ENCODE data around the gene KIAA1958.
A peak's percentile ranks its signal among the peaks of the same experiment; 100 is the strongest.

Gene KIAA1958

DNA sequence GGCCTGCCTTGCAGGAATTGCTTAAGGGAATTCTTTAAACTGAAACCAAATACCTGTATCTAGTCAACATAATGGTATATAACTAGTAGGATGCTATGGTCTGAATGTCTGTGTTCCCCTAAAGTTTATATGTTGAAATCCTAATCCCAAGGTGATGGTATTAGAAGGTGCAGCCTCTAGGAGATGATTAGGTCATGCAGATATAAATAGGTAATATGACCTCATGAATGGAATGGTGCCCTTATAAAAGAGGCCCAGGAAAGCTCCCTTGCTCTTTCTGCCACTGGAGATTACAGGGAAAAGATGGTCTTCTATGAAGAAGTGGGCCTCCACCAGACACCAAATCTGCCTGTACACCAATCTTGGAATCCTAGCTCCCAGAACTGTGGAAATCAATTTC, 7.4 kb upstream of the KIAA1958 start:
- Mint-ChIP-seq H3K4me3 (no peak overlapping the region), H3K27me3 (no peaks in the 10 kb centered on the region), H3K9me3 (peaks cover 4% of the 10 kb centered on the region), H3K27ac (no peak overlapping the region), H3K4me1 (no peaks in the 10 kb centered on the region), H3K36me3 (peaks cover 13% of the 10 kb centered on the region)

DNA sequence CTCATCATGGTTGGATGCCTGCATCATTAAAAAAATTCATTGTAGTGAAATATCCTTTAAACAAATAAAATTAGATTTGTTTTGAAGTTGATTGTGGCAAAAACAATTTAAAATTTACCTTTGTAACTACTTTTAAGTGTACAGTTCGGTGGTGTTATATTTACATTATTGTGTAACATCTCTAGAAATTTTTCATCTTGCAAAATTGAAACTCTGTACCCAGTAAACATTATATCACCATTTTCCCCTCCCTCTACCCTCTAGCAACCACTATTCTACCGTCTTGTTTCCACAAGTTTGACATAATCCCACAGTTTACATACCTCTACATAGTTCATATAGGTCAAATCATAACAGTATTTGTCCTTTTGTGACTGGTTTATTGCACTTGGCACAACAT, 2.0 kb upstream of the KIAA1958 start:
- H3K27ac Mint-ChIP-seq, result no peak overlapping the region
- H3K27me3 Mint-ChIP-seq, result no peaks in the 10 kb centered on the region
- peaks cover 3% of the 10 kb centered on the region for H3K36me3 Mint-ChIP-seq
- no peak overlapping the region for H3K4me3 Mint-ChIP-seq
- peaks cover 32% of the 10 kb centered on the region for H3K4me1 Mint-ChIP-seq
- H3K9me3 Mint-ChIP-seq, result no peaks in the 10 kb centered on the region

DNA sequence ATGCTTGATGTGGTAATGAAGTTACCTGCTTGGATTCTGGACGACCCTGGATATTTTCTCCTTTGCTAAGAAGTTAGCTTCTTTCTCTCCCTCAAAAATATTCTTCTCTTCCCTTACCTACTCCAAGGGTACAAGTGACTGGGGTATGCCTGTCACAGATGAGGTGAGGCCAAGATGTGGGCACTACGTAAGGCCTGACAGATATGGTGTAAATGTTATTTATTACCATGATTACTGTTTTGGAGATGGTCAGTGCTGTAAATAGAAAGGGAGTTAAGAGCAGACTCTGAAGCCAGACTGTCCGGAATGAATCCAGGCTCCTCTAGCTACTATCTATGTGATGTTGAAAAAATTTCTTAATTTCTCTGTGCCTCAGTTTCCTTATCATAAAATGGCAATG, 1.1 kb upstream of the KIAA1958 start:
- Mint-ChIP-seq H3K4me3 (peak overlapping the region; percentile 99), H3K27me3 (no peaks in the 10 kb centered on the region), H3K36me3 (peaks cover 3% of the 10 kb centered on the region), H3K27ac (no peak overlapping the region), H3K9me3 (no peaks in the 10 kb centered on the region), H3K4me1 (peaks cover 41% of the 10 kb centered on the region)

DNA sequence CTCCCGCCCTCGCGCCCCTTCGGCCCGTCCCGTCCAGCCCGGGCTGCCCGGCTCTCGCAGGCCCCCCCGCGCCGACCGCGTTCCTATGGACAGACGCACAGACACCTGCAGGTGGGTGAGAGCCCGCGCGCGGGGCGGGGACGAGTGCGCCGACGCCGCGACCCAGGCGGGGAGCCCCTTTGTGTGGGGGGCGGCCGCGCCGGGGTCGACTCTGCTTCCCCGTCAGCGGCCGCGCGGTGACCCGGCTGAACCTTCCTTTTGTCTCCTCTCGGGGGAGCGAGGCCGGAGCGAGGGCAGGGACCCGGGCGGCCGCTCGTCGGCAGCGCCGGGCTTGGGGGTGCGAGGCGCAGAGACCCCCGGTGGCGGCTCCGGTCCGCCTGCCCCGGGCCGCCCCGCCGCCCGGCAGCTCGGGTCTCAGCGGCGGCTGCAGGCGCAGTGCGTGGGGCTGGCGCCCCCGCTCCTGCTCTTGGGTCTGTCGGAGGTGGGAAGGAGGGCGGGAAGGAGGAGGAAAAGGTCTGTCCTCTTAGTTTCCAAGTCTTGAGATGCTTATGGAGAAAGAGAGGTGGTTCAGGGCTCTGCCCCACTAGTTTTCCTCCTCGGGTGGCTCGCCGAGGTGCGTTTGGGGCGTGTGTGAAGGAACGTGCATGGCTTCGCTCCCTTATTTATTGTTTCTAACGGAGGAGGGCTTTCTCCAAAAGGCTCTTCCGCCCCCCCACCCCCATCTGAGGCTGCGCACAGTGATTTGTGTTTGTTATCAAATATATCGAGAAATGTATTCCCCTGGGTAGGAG, 576 bp downstream of the KIAA1958 start:
- Mint-ChIP-seq H3K4me1 (peaks cover 51% of the 10 kb centered on the region), H3K9me3 (no peaks in the 10 kb centered on the region), H3K27ac (peak overlapping the region; percentile 65), H3K36me3 (peaks cover under 1% of the 10 kb centered on the region), H3K4me3 (peak overlapping the region; percentile 96), H3K27me3 (no peaks in the 10 kb centered on the region)

DNA sequence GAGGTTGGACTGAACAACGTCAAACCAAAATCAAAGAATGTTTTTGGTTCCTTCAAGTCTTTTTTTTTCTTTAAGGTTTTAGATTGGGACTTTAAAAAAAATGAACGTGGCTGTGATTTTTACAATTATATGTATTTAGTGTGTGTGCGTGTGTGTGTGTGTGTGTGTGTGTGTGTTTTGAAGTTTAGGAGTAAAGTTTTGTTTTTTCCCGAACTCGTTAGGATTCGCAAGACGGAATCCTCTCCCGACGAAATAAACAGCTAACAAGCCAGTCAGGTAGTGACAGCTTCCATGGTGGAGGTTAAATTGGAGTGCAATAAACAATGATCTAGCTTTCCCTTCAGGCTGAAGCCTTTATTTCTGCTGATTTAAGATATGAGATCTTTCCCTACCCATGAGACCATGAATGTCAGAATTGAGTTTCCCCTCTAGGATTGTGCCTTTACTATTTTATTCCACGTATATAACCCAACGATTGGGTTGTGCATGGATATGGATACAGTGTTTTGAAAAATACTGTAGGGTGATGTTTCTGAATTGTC, 1.2 kb downstream of the KIAA1958 start:
- Mint-ChIP-seq H3K36me3 (peaks cover 3% of the 10 kb centered on the region), H3K27me3 (no peaks in the 10 kb centered on the region), H3K4me3 (peak overlapping the region; percentile 96), H3K27ac (peak overlapping the region; percentile 65), H3K9me3 (no peaks in the 10 kb centered on the region), H3K4me1 (peaks cover 53% of the 10 kb centered on the region)

DNA sequence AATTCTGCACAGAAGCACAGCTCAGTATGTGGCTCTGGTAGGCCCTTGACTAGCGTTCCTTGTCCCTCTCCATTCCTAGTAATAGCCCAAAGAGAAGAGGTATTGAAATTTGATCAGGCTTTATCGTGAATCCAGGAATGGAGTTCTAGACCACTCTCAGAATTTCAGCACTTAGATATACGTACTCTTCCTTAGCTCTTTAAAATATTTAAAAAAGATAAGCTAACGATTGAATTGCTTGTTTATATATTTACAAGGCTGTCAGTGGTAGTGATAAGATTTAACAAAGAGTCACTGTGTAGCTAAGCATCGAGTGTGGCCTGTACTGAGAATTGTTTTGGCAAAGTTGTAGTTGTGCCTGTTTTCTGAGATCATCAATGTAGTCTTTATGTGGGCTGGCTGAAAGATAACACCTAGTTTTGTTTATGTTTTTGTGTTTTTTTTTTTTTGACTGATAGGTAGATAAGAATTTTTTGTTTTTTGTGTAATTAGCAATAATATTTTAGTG, 2.5 kb downstream of the KIAA1958 start:
- Mint-ChIP-seq H3K27me3 (no peaks in the 10 kb centered on the region), H3K4me3 (no peak overlapping the region), H3K4me1 (peaks cover 53% of the 10 kb centered on the region), H3K9me3 (peaks cover 7% of the 10 kb centered on the region), H3K36me3 (peaks cover 13% of the 10 kb centered on the region), H3K27ac (no peak overlapping the region)

DNA sequence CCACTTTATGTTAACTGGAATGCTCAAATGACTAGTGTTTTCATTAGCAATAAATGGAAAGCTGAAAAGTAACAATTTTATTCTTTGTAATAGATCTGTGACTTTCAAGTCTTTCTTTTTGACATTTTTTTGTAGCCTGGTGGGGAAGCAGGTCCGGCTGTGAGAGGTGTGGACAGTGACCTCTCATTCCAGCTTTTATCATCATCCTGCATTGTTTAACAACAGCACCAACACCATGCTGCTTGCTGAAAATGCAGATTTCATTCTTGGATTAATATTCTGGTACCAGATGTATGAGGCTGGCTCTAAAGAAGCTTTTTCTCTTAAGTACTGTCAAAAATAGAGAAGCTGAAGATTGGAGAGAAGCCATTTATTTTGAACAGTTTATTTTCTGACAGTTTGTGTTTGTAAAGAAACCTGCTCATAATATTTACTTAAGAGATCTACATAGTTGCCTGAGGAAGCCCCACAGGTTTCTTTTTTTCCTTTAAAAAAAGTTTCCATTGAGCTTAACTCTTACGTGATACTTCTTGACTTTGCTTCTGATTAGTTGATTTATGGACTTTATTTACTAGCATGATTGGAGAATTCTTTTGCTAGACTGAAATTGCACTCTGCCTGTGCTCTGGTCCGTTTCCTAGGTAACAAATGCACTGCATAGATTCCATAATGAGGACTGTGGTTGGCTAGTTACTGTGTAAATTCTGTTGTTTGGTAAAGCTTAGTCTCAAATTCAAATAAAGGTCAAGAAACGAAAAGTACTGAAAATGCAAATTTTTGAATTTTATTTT, 3.4 kb downstream of the KIAA1958 start:
- Mint-ChIP-seq H3K27ac (no peak overlapping the region), H3K27me3 (no peaks in the 10 kb centered on the region), H3K9me3 (peaks cover 7% of the 10 kb centered on the region), H3K36me3 (peaks cover 22% of the 10 kb centered on the region), H3K4me3 (no peak overlapping the region), H3K4me1 (peaks cover 53% of the 10 kb centered on the region)

DNA sequence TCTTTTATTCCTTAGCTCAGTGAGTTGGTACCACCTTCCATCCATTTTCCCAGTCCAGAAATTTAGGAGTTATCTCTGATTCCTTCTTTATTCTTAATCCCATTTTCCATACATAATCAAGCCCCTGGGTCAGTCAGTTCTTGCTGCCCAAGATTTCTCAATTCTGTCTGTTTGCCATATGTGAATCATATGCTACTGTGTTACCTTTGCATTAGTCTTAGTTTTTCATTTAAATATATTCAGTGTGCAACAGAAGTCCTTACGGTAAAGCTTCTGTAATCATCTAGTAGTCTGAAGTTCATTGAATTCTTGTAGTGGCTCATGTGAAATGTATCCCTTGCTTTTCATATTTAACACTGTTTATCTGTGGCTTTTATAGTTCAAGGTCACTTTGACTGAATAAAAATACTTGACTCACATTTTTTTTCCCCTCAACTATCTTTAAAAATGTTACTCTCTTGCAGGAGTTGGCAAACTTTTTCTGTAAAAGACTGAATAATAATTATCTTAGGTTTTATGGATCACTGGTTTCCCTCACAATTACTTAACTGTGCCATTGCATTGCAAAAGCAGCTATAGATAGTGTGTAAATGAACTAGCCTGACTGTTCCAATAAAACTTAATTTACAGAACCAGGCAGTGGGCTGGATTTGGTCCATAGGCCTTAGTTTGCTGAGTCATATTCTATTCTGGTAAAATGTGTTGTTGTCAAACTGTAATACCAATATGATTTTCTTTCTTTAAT, 6.9 kb downstream of the KIAA1958 start:
- Mint-ChIP-seq H3K36me3 (peaks cover 29% of the 10 kb centered on the region), H3K27me3 (no peaks in the 10 kb centered on the region), H3K4me1 (peaks cover 33% of the 10 kb centered on the region), H3K27ac (no peak overlapping the region), H3K9me3 (peaks cover 7% of the 10 kb centered on the region), H3K4me3 (no peak overlapping the region)

DNA sequence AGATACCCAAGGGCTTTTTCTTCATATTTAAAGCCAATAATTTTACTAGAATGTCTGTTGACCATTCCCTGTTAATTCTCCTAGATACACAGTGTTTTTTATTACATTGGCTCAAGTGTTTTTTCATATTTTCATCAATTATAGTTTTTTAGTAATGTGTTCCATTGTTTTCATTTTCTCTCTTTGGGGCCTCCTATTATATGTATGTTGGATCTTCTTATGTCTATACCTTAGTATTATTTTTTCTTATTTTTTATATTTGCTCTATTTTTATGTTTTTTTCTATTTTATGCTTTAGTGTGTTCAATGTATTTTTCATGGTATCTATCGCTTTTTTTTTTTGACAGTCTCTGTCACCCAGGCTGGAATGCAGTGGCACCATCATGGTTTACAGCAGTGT, 7.5 kb downstream of the KIAA1958 start:
- Mint-ChIP-seq H3K27me3 (no peaks in the 10 kb centered on the region), H3K36me3 (peaks cover 33% of the 10 kb centered on the region), H3K4me3 (no peak overlapping the region), H3K9me3 (peaks cover 11% of the 10 kb centered on the region), H3K4me1 (peaks cover 28% of the 10 kb centered on the region), H3K27ac (no peak overlapping the region)

DNA sequence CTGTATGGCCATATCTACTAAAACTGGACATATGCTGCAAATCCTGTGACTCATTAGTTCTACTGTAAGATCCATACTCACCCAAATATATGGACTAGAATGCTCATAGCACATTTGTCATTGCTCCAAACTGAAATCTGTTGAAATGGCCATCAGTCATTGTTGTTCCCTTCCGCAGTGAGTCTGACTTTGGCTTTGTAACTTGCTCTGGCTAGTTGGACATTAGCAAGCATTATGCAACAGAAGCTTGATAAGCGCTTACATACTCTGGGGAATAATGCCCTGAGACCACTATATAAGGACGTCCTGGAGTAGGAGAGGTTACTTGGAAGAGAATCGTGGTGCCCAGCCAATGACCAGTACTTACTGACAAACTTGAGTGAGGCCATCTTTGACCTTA, 9.0 kb downstream of the KIAA1958 start:
- H3K4me3 Mint-ChIP-seq, result no peak overlapping the region
- peaks cover 17% of the 10 kb centered on the region for H3K4me1 Mint-ChIP-seq
- no peaks in the 10 kb centered on the region for H3K27me3 Mint-ChIP-seq
- no peak overlapping the region for H3K27ac Mint-ChIP-seq
- H3K36me3 Mint-ChIP-seq, result peaks cover 33% of the 10 kb centered on the region
- H3K9me3 Mint-ChIP-seq, result peaks cover 11% of the 10 kb centered on the region

DNA sequence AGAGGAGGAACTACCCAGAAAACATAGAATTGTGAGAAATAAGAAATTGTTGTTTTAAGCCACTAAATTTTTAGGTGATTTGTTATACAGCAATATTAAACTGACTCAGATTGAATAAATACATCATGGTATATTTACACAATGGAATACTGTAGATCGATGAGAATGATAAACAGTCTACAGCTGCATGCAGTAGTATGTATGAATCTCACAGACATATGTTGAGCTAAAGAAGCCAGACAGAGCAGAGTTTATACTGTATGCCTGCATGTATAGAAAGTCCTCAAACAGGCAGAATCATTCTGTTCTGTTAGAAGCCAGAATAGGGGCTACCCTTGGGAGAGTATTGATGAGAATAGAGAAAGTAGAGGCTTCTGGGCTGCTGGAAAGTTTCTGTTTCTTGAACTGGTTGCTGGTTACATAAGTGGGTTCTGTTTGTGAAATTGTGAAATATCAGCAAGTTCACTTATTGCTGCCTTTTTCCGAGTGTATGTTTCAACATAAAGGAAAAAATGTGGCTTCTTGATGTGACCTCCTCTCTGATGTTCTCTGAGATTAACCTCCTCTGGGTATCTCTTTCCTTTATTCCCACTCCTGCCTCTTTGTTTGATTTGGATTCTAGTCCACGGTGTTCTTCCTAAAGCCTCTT, 9.6 kb downstream of the KIAA1958 start:
- Mint-ChIP-seq H3K9me3 (peaks cover 11% of the 10 kb centered on the region), H3K4me1 (peaks cover 11% of the 10 kb centered on the region), H3K36me3 (peaks cover 33% of the 10 kb centered on the region), H3K27me3 (no peaks in the 10 kb centered on the region), H3K27ac (no peak overlapping the region), H3K4me3 (no peak overlapping the region)

DNA sequence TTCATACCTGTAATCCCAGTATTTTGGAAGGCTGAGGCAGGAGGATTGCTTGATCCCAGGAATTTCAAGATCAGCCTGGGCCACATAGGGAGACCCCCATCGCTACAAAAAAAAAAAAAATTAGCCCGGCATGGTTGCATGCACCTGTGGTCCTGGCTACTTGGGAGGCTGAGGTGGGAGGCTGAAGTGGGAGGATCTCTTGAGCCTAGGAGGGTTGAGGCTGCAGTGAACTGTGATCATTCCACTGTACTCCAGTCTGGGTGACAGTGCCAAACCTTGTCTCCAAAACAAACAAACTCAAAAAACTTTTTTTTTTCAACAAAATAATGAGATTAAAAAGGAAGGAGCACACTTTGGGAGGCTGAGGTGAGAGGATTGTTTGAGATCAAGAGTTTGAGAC, 14.2 kb downstream of the KIAA1958 start:
- peaks cover 5% of the 10 kb centered on the region for H3K4me1 Mint-ChIP-seq
- H3K27me3 Mint-ChIP-seq, result no peaks in the 10 kb centered on the region
- no peak overlapping the region for H3K4me3 Mint-ChIP-seq
- H3K36me3 Mint-ChIP-seq, result peaks cover 5% of the 10 kb centered on the region
- no peak overlapping the region for H3K27ac Mint-ChIP-seq
- H3K9me3 Mint-ChIP-seq, result peaks cover 4% of the 10 kb centered on the region

DNA sequence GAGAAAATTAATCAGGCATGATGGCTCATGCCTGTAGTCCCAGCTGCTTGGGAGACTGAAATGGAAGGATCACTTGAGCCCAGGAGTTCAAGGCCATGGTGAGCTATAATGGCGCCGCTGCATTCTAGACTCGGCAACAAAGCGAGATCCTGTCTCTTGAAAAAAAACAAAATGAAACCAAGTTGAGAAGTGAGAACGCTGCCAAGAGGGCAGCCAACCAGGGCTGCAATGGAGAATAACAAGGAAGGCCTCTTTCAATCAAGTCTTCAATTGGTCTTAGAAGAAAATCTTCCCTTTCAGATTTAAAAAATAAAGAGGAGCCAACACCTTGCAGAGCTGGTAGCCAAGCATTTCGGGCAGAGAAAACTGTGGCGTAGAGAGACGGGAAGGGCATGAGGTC, 14.7 kb downstream of the KIAA1958 start:
- Mint-ChIP-seq H3K27me3 (no peaks in the 10 kb centered on the region), H3K4me3 (no peak overlapping the region), H3K9me3 (peaks cover 4% of the 10 kb centered on the region), H3K4me1 (peaks cover 5% of the 10 kb centered on the region), H3K36me3 (peaks cover 4% of the 10 kb centered on the region), H3K27ac (no peak overlapping the region)

DNA sequence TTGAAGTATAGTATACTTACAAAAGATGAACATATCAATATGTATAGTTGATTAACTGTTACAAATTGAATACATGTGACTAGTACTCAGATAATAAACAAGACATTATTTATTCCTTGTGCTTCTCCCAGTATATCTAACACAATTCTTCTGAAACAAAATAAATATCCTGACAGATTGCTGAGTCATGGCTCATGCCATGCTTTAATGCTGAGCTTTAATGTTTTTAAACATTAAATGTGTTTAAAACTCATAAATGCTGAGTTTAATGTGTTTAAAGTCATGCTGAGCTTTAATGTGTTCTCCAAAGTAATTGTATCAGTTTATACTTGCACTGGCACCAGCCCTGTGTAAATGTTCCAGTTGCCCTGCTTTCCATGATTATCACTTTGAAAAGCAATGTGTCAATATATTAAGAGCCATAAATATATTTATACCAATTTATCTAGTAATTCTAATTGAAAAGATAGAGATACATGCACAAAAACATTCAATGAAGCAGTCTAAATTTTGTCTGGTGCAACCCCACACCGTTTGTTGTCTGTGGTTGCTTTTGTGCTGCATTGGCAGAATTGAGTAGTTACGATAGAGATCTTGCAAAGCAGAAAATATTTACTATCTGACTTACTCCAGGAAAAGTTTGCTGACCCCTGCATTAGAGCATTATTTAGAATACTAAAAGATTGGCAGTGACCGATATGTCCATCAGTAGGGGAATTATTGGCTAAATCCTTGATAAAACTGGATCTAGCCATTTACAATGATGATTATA, 15.7 kb downstream of the KIAA1958 start:
- no peak overlapping the region for H3K27ac Mint-ChIP-seq
- peaks cover 4% of the 10 kb centered on the region for H3K9me3 Mint-ChIP-seq
- no peaks in the 10 kb centered on the region for H3K4me1 Mint-ChIP-seq
- peaks cover 4% of the 10 kb centered on the region for H3K36me3 Mint-ChIP-seq
- no peak overlapping the region for H3K4me3 Mint-ChIP-seq
- no peaks in the 10 kb centered on the region for H3K27me3 Mint-ChIP-seq
